CD14-positive monocyte (primary cell): ENCODE measurements around the gene MYL6B. TPM values are rescaled to one million over a fixed set of nuclear protein-coding genes. Genes with fewer than 3 reads are reported as not detected.
A peak's percentile ranks its signal among the peaks of the same experiment; 100 is the strongest.

Experiments
- DNase-seq, 3 donors: peaks; one replicate each; pipeline ENCODE4 v3.0.0-alpha.2; 2011 to 2022
- H2AFZ ChIP-seq: 2 replicates; pipeline ENCODE4 v1.6.0; 2012; ENCODE audit warnings: mild to moderate bottlenecking, low read depth, low read length, inconsistent platforms; ENCODE audit not compliant: insufficient read depth, poor library complexity, severe bottlenecking
- H3K27ac ChIP-seq, 2 donors: 1 replicate in 1 of 2; 2 replicates in 1 of 2; pipeline ENCODE4 v1.5.1; 2012 to 2013; ENCODE audit warnings: low read length in 2 of 2, control low read depth in 1 of 2, inconsistent platforms in 1 of 2, low read depth in 1 of 2, mild to moderate bottlenecking in 1 of 2
- H3K27me3 ChIP-seq, 2 donors: one replicate each; pipeline versions ENCODE4 v1.6.0 to v1.6.1; 2011 to 2013; ENCODE audit warnings: low read length in 2 of 2; ENCODE audit not compliant: control insufficient read depth in 2 of 2, insufficient read depth in 2 of 2
- H3K36me3 ChIP-seq, 2 donors: replicated peaks in 1 of 2; 1 replicate in 1 of 2; 2 replicates in 1 of 2; pipeline versions ENCODE4 v1.5.1 to v1.6.1; 2012 to 2013; ENCODE audit warnings: low read length in 2 of 2, control low read depth in 1 of 2, inconsistent platforms in 1 of 2, mild to moderate bottlenecking in 1 of 2; ENCODE audit not compliant: insufficient read depth in 2 of 2, control insufficient read depth in 1 of 2
- H3K4me1 ChIP-seq, 2 donors: 1 replicate in 1 of 2; 2 replicates in 1 of 2; pipeline versions ENCODE4 v1.5.1 to v1.6.1; 2012 to 2013; ENCODE audit warnings: low read length in 2 of 2, control low read depth in 1 of 2, inconsistent platforms in 1 of 2, mild to moderate bottlenecking in 1 of 2, moderate library complexity in 1 of 2; ENCODE audit not compliant: insufficient read depth in 2 of 2, control insufficient read depth in 1 of 2
- H3K4me2 ChIP-seq: replicated peaks from 2 replicates; pipeline ENCODE3; 2012; ENCODE audit warnings: low read length, moderate library complexity, mild to moderate bottlenecking; ENCODE audit not compliant: poor library complexity, severe bottlenecking; ENCODE audit errors: extremely low read depth
- H3K4me3 ChIP-seq, 3 experiments: fragments of 200-600 bp in 1 of 3; sonication (generic) in 1 of 3; replicated peaks in 1 of 3; 1 replicate in 2 of 3; 2 replicates in 1 of 3; pipeline ENCODE4 v1.5.1; 2011 to 2013; ENCODE audit warnings: low read length in 3 of 3, mild to moderate bottlenecking in 3 of 3, control low read depth in 2 of 3, low read depth in 2 of 3, inconsistent platforms in 1 of 3, moderate library complexity in 1 of 3
- H3K79me2 ChIP-seq: 2 replicates; pipeline ENCODE4 v1.6.0; 2012; ENCODE audit warnings: mild to moderate bottlenecking, control low read depth, inconsistent platforms, low read length, moderate library complexity; ENCODE audit not compliant: insufficient read depth
- H3K9ac ChIP-seq: 2 replicates; pipeline ENCODE4 v1.6.0; 2017; ENCODE audit warnings: low read length, mild to moderate bottlenecking; ENCODE audit not compliant: insufficient read depth, poor library complexity, severe bottlenecking
- H3K9me3 ChIP-seq, 2 donors: replicated peaks in 1 of 2; 1 replicate in 1 of 2; 2 replicates in 1 of 2; pipeline versions ENCODE4 v1.5.1 to v1.6.1; 2012 to 2013; ENCODE audit warnings: low read length in 2 of 2, control low read depth in 1 of 2; ENCODE audit not compliant: control insufficient read depth in 1 of 2, insufficient read depth in 1 of 2
- H4K20me1 ChIP-seq: 2 replicates; pipeline ENCODE4 v1.6.0; 2012; ENCODE audit warnings: mild to moderate bottlenecking, low read length, control low read depth, moderate library complexity; ENCODE audit not compliant: insufficient read depth
- H3K27ac Mint-ChIP-seq, 7 donors: one replicate each; pipeline ENCODE4 v1.8.0; 2020; ENCODE audit warnings: mild to moderate bottlenecking in 7 of 7, mixed read lengths in 7 of 7, moderate library complexity in 6 of 7, inconsistent platforms in 2 of 7
- H3K27me3 Mint-ChIP-seq, 3 donors: one replicate each; pipeline ENCODE4 v1.8.0; 2021 to 2022; ENCODE audit warnings: low read depth in 3 of 3, mild to moderate bottlenecking in 3 of 3, mixed read lengths in 3 of 3, moderate library complexity in 3 of 3, inconsistent platforms in 1 of 3
- H3K36me3 Mint-ChIP-seq, 2 donors: one replicate each; pipeline ENCODE4 v1.8.0; 2020; ENCODE audit warnings: mixed read lengths in 2 of 2, inconsistent platforms in 1 of 2, mild to moderate bottlenecking in 1 of 2
- H3K4me1 Mint-ChIP-seq: one replicate; pipeline ENCODE4 v1.8.0; 2020; ENCODE audit warnings: mild to moderate bottlenecking, mixed read lengths
- H3K4me3 Mint-ChIP-seq, 2 donors: one replicate each; pipeline ENCODE4 v1.8.0; 2020; ENCODE audit warnings: mild to moderate bottlenecking in 2 of 2, mixed read lengths in 2 of 2, moderate library complexity in 1 of 2
- H3K9me3 Mint-ChIP-seq, 7 donors: one replicate each; pipeline ENCODE4 v1.8.0; 2020 to 2022; ENCODE audit warnings: mixed read lengths in 7 of 7, mild to moderate bottlenecking in 6 of 7, moderate library complexity in 6 of 7, inconsistent platforms in 2 of 7
- WGBS: methylation state at CpG from one replicate; pipeline ENCODE4 v1.1.5; 2013; ENCODE audit warnings: missing lambda C conversion rate; ENCODE audit not compliant: insufficient coverage; 5-methylcytosine and 5-hydroxymethylcytosine counted together
- intact Hi-C, 2 donors: fragments of 100-400 bp; cut with micrococcal nuclease; formaldehyde crosslinking; loops; one replicate each; pipeline versions ENCODE4 v1.15.0 to v1.15.1; 2023
- polyA plus RNA-seq, 3 donors: library from polyadenylated mRNA; depleted of rRNA in 1 of 3; unstranded in 2 of 3; stranded (reverse) in 1 of 3; fragments of 300-500 nt in 2 of 3; fragments of >200 nt in 1 of 3; fragmentation: Illumina TruSeq in 2 of 3; gene quantifications; 1 replicate in 2 of 3; 2 replicates in 1 of 3; pipeline ENCODE4 v1.2.3, GENCODE V29; 2012 to 2021
- TF ChIP-seq, protein P1 (sequence below): fragments of 200-600 bp; IDR thresholded peaks from one replicate; pipeline ENCODE4 v1.8.0; 2022; ENCODE audit warnings: antibody characterized with exemption, mild to moderate bottlenecking

The MYL6B gene
- polyA plus RNA-seq, 3 donors, result 2.7 to 4.3 (median 4.1) TPM

DNA sequence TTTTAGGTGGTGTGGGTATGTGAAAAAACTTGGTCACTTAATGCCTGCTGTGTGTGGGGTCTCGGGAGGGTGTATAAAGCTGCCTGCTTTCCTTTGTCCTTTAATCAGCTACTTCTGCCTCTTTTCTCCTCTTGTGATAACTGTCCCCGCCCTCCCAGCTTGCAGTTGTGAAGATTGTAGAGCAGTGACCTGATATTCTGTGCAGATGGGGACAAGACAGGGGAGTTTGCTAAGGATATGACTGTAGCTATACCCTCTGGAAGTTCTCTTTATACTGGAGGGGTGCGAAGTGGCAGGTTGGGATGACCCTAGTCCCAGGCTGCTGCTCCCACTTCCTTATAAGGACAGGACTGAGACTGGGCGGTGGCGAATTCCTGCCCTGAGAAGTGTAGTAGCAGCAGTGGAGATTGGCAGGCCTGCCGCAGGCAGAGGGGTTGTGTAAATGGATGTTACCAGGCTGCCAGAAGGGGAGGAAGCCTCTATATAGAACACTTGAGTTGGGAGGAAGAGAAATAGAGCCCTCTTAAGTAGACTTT is 6.6 kb downstream of the MYL6B start:
- peak overlapping the region; percentile 77 to 96 (median 84) for H3K4me3 ChIP-seq
- no peaks in the 10 kb centered on the region for H3K27me3 ChIP-seq
- Mint-ChIP-seq H3K27ac (peak overlapping the region; percentile 97 to 99 (median 98)), H3K27me3 (peaks cover 0 to 3% (median 2%) of the 10 kb centered on the region in 3 donors), H3K4me1 (peaks cover 36% of the 10 kb centered on the region), H3K4me3 (peak overlapping the region; percentile 97 to 99), H3K9me3 (no peaks in the 10 kb centered on the region), H3K36me3 (peaks cover 42 to 46% of the 10 kb centered on the region in 2 donors)
- peaks cover 54% of the 10 kb centered on the region for H3K79me2 ChIP-seq
- H3K4me1 ChIP-seq, result peaks cover 35 to 43% of the 10 kb centered on the region in 2 donors
- TF ChIP-seq, protein P1, sequence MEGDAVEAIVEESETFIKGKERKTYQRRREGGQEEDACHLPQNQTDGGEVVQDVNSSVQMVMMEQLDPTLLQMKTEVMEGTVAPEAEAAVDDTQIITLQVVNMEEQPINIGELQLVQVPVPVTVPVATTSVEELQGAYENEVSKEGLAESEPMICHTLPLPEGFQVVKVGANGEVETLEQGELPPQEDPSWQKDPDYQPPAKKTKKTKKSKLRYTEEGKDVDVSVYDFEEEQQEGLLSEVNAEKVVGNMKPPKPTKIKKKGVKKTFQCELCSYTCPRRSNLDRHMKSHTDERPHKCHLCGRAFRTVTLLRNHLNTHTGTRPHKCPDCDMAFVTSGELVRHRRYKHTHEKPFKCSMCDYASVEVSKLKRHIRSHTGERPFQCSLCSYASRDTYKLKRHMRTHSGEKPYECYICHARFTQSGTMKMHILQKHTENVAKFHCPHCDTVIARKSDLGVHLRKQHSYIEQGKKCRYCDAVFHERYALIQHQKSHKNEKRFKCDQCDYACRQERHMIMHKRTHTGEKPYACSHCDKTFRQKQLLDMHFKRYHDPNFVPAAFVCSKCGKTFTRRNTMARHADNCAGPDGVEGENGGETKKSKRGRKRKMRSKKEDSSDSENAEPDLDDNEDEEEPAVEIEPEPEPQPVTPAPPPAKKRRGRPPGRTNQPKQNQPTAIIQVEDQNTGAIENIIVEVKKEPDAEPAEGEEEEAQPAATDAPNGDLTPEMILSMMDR, result no peak
- peaks cover 41 to 43% of the 10 kb centered on the region in 2 donors for H3K36me3 ChIP-seq
- H4K20me1 ChIP-seq, result peaks cover 54% of the 10 kb centered on the region
- H3K4me2 ChIP-seq, result peak overlapping the region; percentile 95
- no peaks in the 10 kb centered on the region for H3K9me3 ChIP-seq
- peak overlapping the region; percentile 90 to 94 for H3K27ac ChIP-seq
- peak in 2 of 3 donors; percentile 58 to 59 for DNase-seq
- intact Hi-C loops, result loop anchor here (2.0 kb wide), 4 partner anchors 30 to 64 kb away; partner anchors contain the start of genes SMARCC2 (in 1 of the 2) and ZC3H10 (in 1 of the 2)
- H2AFZ ChIP-seq, result peak overlapping the region; percentile 35
- H3K9ac ChIP-seq, result peak overlapping the region; percentile 85
- WGBS, result 0% methylated on average over 2 of the region's 6 CpGs

DNA sequence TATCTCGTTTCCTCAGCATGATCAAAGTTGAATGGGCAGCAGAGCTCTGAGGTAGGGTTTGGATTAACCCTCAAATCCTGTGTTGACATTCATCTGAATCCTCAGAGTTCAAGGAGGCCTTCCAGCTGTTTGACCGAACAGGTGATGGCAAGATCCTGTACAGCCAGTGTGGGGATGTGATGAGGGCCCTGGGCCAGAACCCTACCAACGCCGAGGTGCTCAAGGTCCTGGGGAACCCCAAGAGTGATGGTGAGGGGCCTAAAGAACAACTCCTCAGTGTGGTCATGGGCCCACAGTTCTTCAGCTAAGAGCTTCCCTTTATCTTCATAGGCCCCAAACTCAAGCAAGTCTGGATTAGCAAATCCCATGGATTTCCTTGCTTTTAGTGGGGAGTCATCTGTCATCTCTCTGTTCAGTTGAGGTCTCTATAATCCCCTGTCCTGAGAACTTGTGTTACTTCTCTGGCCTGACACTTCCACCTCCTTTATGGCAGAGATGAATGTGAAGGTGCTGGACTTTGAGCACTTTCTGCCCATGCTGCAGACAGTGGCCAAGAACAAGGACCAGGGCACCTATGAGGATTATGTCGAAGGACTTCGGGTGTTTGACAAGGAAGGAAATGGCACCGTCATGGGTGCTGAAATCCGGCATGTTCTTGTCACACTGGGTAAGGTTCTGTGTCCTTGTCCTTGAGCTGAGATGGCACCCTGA is 7.2 kb downstream of the MYL6B start:
- no peak for DNase-seq
- TF ChIP-seq, protein P1, result no peak
- Mint-ChIP-seq H3K27me3 (peaks cover 0 to 3% (median 2%) of the 10 kb centered on the region in 3 donors), H3K4me1 (peaks cover 36% of the 10 kb centered on the region), H3K36me3 (peaks cover 48 to 53% of the 10 kb centered on the region in 2 donors), H3K9me3 (no peaks in the 10 kb centered on the region), H3K4me3 (peak overlapping the region; percentile 97 to 99), H3K27ac (peak overlapping the region; percentile 97 to 99 (median 98))
- Histone ChIP-seq H3K36me3 (peaks cover 45 to 49% of the 10 kb centered on the region in 2 donors), H3K27ac (peak overlapping the region; percentile 90 to 94), H4K20me1 (peaks cover 60% of the 10 kb centered on the region), H3K4me2 (peak overlapping the region; percentile 95), H3K9me3 (no peaks in the 10 kb centered on the region), H3K27me3 (no peaks in the 10 kb centered on the region), H3K9ac (peak overlapping the region; percentile 85), H3K79me2 (peaks cover 54% of the 10 kb centered on the region), H3K4me1 (peaks cover 35 to 43% of the 10 kb centered on the region in 2 donors), H3K4me3 (peak overlapping the region; percentile 77 to 96 (median 84)), H2AFZ (no peak overlapping the region)
- WGBS, result no CpG with 5 or more reads among the region's 8 CpGs
- intact Hi-C loops, result loop anchor here (2.0 to 5.0 kb wide), 5 partner anchors 29 to 63 kb away; partner anchors contain the start of genes ESYT1 (in 1 of the 2), SMARCC2 (in 1 of the 2) and ZC3H10 (in 1 of the 2)
